Activated CD4-positive, alpha-beta T cell treated with anti-CD3 and anti-CD28 coated beads, Interleukin-2, amount 50 U/mL, for 48 hours (primary cell): ENCODE measurements around the gene LPP.

Source experiments
- DNase-seq, 2 experiments: peaks; one replicate each; pipeline ENCODE4 v3.0.0-alpha.2; 2020

Gene LPP

DNA sequence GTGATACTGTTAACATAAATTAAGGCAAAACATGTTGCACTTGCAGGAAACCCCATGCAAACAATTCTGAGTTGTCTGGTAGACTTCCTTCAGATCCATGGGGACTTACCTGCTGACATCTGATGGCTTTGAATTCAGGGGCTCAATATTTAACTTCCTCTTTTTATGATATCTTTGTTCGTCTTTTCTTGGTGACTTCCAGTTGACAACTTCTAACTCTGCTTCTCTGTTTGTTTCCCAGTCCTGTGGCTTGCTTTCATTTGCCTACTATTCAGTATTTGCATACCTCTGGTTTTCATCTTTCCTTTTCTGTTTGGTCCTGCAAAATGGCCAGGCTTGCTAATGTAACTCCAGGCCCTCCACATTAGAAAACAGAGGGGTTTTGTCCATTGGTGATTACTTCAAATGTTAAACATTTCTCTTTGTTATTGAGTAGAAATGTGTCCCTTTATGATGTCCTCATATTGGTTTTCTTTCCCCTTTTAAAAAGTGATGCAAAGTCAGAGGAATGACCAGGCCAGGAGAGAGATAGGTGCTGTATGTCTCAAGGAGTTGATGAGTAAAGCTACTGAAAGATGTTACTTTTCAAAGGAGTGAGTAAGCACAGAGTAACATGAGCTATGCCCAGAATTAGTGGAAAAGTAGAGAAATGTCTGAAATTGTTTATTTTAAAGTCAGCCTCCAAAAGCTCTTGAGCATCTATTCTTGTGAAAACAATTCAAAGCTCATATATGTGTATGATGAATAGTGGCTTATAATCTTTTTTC, 335.9 kb downstream of the LPP start:
- no peak for DNase-seq

- DNase-seq: no peak
Observed at GRCh38 chr3:188490416-188490815, 336.5 kb downstream of the LPP start.

- DNase-seq: no peak
Observed at GRCh38 chr3:188491276-188491687, 337.3 kb downstream of the LPP start.

GRCh38 chr3:188496390-188496789, 342.4 kb downstream of the LPP start:
- no peak for DNase-seq

DNA sequence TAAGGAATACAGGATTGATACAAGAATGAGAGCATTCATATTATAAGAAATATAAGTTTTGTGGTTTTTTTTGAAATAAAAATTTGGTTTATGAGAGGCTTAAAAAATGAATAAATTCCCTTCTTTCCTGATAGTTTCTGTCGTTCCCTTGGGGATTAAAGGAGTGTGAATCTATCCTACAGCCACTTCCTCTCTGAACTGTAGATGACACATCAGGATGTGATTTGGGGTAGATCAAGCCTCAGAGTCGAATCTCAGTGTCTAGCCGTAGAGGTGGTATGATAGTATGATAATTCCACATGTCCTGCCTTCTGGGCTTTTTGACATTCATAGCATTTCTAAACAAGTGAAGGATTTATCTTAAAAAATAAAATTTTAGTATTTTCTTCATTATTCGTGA, 343.1 kb downstream of the LPP start:
- DNase-seq: no peak

- DNase-seq: no peak
Observed at GRCh38 chr3:188503647-188504046, 349.7 kb downstream of the LPP start.

- DNase-seq: no peak
Observed at GRCh38 chr3:188505151-188505550, 351.2 kb downstream of the LPP start.

GRCh38 chr3:188505911-188506310, 352.0 kb downstream of the LPP start:
- no peak for DNase-seq

GRCh38 chr3:188506446-188506845, 352.5 kb downstream of the LPP start:
- DNase-seq: no peak

GRCh38 chr3:188507244-188507720, 353.3 kb downstream of the LPP start:
- no peak for DNase-seq

GRCh38 chr3:188508454-188508853, 354.5 kb downstream of the LPP start:
- DNase-seq: no peak

DNA sequence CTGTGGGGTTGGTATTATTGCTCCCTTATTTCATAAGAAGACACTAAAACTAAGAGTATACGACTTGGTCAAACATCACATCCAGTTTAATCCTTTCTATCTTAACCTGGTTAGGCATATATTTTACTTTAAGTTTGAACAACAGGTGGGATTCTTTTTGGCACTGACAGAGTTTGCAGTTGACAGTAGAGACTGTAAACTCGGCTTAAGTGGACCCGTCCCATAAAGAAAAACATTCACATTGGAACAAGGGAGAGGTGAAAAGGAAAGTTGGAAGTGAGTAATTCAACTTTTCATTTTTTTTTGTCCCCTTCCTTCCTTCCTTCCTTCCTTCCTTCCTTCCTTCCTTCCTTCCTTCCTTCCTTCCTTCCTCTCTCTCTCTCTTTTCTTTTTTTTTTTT, 355.4 kb downstream of the LPP start:
- no peak for DNase-seq

GRCh38 chr3:188510366-188510765, 356.4 kb downstream of the LPP start:
- DNase-seq: no peak

DNA sequence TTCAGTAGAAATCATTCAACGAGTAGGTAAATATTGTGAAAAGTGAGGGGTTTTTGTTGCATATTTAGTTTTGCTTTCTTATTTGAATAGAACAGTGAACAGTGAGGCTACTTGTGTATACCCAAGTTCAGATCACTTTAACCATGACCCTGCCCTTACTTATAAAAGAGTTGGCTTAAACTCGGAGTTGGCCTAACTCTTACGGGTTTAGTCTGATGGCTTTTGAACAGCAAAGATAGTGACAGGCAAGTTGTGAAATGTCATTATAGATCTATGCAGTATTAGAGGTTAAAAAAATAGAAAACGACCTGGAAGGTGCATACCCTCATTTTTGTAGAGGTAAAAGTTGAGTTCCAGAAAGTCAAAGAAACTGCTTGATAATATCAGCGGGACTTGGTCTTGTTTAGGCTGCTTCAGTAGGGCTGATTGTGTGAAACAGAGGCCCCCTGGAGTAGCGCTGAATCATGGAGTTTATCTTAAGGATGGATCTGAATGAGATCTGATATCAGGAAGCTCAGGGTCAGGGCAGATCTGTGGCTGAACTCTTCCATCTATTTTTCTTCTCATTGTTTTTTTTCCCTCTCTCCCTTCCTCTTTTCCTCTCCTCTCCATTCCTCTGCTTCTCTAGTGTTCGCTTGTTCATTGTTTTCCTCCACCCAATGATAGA, 359.8 kb downstream of the LPP start:
- no peak for DNase-seq

GRCh38 chr3:188516515-188516914, 362.6 kb downstream of the LPP start:
- peak; percentile 4 to 16 for DNase-seq

- DNase-seq: no peak
Observed at GRCh38 chr3:188518416-188518815, 364.5 kb downstream of the LPP start.

- no peak for DNase-seq
Observed at GRCh38 chr3:188518835-188519452, 365.0 kb downstream of the LPP start.

DNA sequence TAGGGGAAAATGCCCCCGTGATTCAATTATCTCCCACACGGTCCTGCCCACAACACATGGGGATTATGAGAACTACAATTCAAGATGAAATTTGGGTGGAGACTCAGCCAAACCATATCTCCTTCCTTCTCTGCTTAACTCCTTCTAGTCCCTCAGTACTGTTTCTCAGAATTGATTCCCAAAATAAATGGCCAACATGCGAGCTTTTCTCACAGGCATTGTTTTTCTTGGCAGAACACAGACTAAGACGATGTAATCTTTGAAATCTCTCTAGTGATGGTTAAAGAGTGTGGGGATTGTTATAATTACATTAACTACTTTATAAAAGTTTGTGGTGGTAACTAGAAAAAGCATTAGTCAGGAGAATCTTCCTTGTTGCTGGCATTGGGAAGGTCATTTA, 366.5 kb downstream of the LPP start:
- no peak for DNase-seq

- no peak for DNase-seq
Observed at GRCh38 chr3:188522115-188522514, 368.2 kb downstream of the LPP start.

GRCh38 chr3:188523291-188523690, 369.3 kb downstream of the LPP start:
- DNase-seq: no peak

DNA sequence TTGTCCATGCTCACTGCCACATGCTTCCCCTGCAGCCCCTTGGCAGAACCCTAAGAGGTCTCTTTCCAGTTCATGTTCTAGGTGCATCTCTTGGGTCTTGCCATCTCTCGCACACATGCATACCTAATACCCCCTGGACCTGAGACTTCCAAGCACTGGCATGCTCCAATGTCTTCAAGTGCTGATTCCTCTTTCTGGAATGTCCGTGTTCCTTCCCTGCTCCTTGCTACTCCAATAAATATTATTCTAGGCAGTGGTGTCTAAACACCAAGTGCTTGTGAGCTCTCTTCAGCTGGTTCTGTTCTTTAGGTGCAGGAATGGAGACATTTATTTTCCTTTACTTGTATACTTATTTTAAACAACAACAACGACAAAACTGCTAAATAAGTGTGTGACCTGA, 370.1 kb downstream of the LPP start:
- DNase-seq: no peak

DNA sequence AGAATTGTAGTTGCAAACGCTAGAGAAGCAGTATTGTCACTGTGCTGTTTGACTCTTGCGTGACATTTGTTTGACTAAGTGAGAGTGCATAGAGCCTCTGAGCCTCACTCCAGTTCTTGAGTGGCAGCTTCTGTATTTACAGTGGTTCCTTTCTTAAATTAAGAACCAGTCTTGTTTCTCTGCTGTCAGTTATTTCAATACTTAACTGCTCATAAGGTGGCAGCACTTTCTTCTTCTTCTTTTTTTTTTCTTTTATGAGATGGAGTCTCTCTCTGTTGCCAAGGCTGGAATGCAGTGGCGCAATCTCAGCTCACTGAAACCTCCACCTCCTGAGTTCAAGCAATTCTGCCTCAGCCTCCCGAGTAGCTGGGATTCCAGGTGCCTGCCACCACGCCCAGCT, 372.1 kb downstream of the LPP start:
- DNase-seq: no peak

GRCh38 chr3:188527389-188527788, 373.4 kb downstream of the LPP start:
- no peak for DNase-seq

GRCh38 chr3:188528396-188528795, 374.4 kb downstream of the LPP start:
- DNase-seq: no peak
